ENCODE data around the gene SHISA6.

SHISA6 gene

DNA sequence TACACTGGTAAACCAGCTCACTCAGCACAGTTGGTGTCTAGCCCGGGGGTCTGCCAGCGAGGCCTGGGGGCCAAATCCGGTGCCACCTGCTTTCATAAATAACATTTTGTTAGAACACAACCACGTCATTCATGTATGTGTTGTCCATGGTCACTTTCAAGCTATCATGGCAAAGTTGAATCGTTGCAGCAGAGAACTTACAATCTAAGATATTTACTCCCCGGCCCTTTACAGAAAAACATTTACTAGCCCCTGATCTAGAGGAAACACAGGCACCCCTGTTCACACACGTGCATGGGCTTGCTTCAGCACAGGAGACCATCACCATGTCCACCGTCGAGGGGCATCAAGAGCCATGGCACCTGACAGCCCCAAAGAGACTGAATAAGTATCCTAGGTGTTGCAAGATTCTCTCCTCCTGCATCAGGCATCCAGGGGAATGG, 245.9 kb downstream of the SHISA6 start:
- no peak for ATAC-seq
- TF ChIP-seq ESRRG (CRISPR knock-in tag; IDR thresholded peaks at IDR 0.05) = no peak
- no peak for TF ChIP-seq PATZ1 (CRISPR knock-in tag; IDR thresholded peaks at IDR 0.05; ENCODE audit: borderline replicate concordance)
- no peak for TF ChIP-seq ZFP3 (CRISPR knock-in tag; IDR thresholded peaks at IDR 0.05)
- no peak for TF ChIP-seq ZNF565 (CRISPR knock-in tag; conservative IDR thresholded peaks at IDR 0.05; ENCODE audit: low read depth)
- no peak for TF ChIP-seq BACH2 (CRISPR knock-in tag; IDR thresholded peaks at IDR 0.05; ENCODE audit: borderline replicate concordance)
- TF ChIP-seq RARB (CRISPR knock-in tag; IDR thresholded peaks at IDR 0.05) = no peak
- TF ChIP-seq GLIS3 (CRISPR knock-in tag; IDR thresholded peaks at IDR 0.05) = no peak
- no peak for TF ChIP-seq TCF4 (CRISPR knock-in tag; IDR thresholded peaks at IDR 0.05; ENCODE audit: borderline replicate concordance)
- no peak for TF ChIP-seq ZFP30 (CRISPR knock-in tag; IDR thresholded peaks at IDR 0.05)
- TF ChIP-seq ZNF8 (CRISPR knock-in tag; IDR thresholded peaks at IDR 0.05) = no peak
- TF ChIP-seq, protein P1, sequence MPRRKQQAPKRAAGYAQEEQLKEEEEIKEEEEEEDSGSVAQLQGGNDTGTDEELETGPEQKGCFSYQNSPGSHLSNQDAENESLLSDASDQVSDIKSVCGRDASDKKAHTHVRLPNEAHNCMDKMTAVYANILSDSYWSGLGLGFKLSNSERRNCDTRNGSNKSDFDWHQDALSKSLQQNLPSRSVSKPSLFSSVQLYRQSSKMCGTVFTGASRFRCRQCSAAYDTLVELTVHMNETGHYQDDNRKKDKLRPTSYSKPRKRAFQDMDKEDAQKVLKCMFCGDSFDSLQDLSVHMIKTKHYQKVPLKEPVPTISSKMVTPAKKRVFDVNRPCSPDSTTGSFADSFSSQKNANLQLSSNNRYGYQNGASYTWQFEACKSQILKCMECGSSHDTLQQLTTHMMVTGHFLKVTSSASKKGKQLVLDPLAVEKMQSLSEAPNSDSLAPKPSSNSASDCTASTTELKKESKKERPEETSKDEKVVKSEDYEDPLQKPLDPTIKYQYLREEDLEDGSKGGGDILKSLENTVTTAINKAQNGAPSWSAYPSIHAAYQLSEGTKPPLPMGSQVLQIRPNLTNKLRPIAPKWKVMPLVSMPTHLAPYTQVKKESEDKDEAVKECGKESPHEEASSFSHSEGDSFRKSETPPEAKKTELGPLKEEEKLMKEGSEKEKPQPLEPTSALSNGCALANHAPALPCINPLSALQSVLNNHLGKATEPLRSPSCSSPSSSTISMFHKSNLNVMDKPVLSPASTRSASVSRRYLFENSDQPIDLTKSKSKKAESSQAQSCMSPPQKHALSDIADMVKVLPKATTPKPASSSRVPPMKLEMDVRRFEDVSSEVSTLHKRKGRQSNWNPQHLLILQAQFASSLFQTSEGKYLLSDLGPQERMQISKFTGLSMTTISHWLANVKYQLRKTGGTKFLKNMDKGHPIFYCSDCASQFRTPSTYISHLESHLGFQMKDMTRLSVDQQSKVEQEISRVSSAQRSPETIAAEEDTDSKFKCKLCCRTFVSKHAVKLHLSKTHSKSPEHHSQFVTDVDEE (CRISPR knock-in tag; IDR thresholded peaks at IDR 0.05) = no peak
- no peak for TF ChIP-seq ISL1 (CRISPR knock-in tag; IDR thresholded peaks at IDR 0.05)
- TF ChIP-seq ZNF70 (CRISPR knock-in tag; IDR thresholded peaks at IDR 0.05) = no peak
- TF ChIP-seq SNAI2 (CRISPR knock-in tag; IDR thresholded peaks at IDR 0.05) = no peak
- TF ChIP-seq ZC3H10 (CRISPR knock-in tag; IDR thresholded peaks at IDR 0.05) = no peak
- no peak for TF ChIP-seq POU6F1 (CRISPR knock-in tag; IDR thresholded peaks at IDR 0.05; ENCODE audit: borderline replicate concordance, low read depth)
- no peak for TF ChIP-seq CSDC2 (CRISPR knock-in tag; IDR thresholded peaks at IDR 0.05)
- no peak for TF ChIP-seq CREB5 (CRISPR knock-in tag; IDR thresholded peaks at IDR 0.05; ENCODE audit: low read depth)
- TF ChIP-seq ARNTL (CRISPR knock-in tag; IDR thresholded peaks at IDR 0.05; ENCODE audit: borderline replicate concordance, low read depth) = no peak
- TF ChIP-seq TOX (CRISPR knock-in tag; IDR thresholded peaks at IDR 0.05; ENCODE audit: borderline replicate concordance) = no peak

DNA sequence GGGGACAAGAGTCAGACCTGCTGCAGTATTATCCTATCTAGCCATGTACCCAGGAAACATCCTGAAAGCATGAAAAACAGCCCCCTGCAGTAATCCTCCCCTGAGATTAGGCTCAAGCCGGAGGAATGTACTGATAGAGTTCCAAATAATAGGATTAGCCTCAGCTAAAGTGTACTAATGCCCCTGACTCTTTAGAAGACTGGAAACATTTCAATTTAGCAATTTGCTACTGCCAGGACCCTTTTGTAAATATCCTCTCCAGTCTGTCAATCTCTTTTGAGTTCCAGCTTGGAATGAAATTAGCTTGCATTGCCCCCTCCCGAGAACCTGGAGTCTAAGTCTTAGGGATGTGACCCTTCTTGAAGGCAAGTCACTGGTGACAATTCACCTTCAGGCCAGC, 246.5 kb downstream of the SHISA6 start:
- TF ChIP-seq OSR1 (CRISPR knock-in tag; IDR thresholded peaks at IDR 0.05) = no peak
- TF ChIP-seq PPARA (CRISPR knock-in tag; IDR thresholded peaks at IDR 0.05; ENCODE audit: borderline replicate concordance) = no peak
- TF ChIP-seq BACH2 (CRISPR knock-in tag; IDR thresholded peaks at IDR 0.05; ENCODE audit: borderline replicate concordance) = no peak
- no peak for TF ChIP-seq GLIS3 (CRISPR knock-in tag; IDR thresholded peaks at IDR 0.05)
- TF ChIP-seq, protein P1 (CRISPR knock-in tag; IDR thresholded peaks at IDR 0.05) = no peak
- no peak for TF ChIP-seq TCF4 (CRISPR knock-in tag; IDR thresholded peaks at IDR 0.05; ENCODE audit: borderline replicate concordance)
- TF ChIP-seq ZFP3 (CRISPR knock-in tag; IDR thresholded peaks at IDR 0.05) = no peak
- TF ChIP-seq CREB5 (CRISPR knock-in tag; IDR thresholded peaks at IDR 0.05; ENCODE audit: low read depth) = no peak
- no peak for TF ChIP-seq POU6F1 (CRISPR knock-in tag; IDR thresholded peaks at IDR 0.05; ENCODE audit: borderline replicate concordance, low read depth)
- TF ChIP-seq PATZ1 (CRISPR knock-in tag; IDR thresholded peaks at IDR 0.05; ENCODE audit: borderline replicate concordance) = no peak
- no peak for TF ChIP-seq ISL1 (CRISPR knock-in tag; IDR thresholded peaks at IDR 0.05)
- TF ChIP-seq ESRRG (CRISPR knock-in tag; IDR thresholded peaks at IDR 0.05) = no peak
- TF ChIP-seq ZFP30 (CRISPR knock-in tag; IDR thresholded peaks at IDR 0.05) = no peak
- no peak for ATAC-seq

Data from SK-N-SH treated with all-trans-retinoic acid at 6 μM for 48 hours (cell line).